HG03097 (cell line): ENCODE measurements around the gene TTLL11.

Experiments used
- ATAC-seq: cut with Tn5 transposase; IDR thresholded peaks from one replicate; pipeline ENCODE4 v1.9.1; 2021; ENCODE audit not compliant: unreplicated experiment, low FRiP score

TTLL11 gene

GRCh38 chr9:121865884-121866283, 227.2 kb downstream of the TTLL11 start:
- no peak for ATAC-seq

GRCh38 chr9:121865060-121865459, 228.0 kb downstream of the TTLL11 start:
- ATAC-seq, result no peak

GRCh38 chr9:121863955-121864354, 229.2 kb downstream of the TTLL11 start:
- no peak for ATAC-seq

- no peak for ATAC-seq
Measured at GRCh38 chr9:121862371-121863332, 230.5 kb downstream of the TTLL11 start.

GRCh38 chr9:121861501-121862180, 231.5 kb downstream of the TTLL11 start:
- ATAC-seq, result no peak

- no peak for ATAC-seq
Measured at GRCh38 chr9:121860744-121861143, 232.4 kb downstream of the TTLL11 start.

GRCh38 chr9:121860213-121860612, 232.9 kb downstream of the TTLL11 start:
- ATAC-seq, result no peak

- ATAC-seq, result no peak
Measured at GRCh38 chr9:121859646-121860045, 233.5 kb downstream of the TTLL11 start.

- no peak for ATAC-seq
Measured at GRCh38 chr9:121858788-121859187, 234.3 kb downstream of the TTLL11 start.

GRCh38 chr9:121857928-121858327, 235.2 kb downstream of the TTLL11 start:
- no peak for ATAC-seq

- ATAC-seq, result no peak
Measured at GRCh38 chr9:121855476-121855875, 237.6 kb downstream of the TTLL11 start.

- ATAC-seq, result no peak
Measured at GRCh38 chr9:121853617-121854395, 239.3 kb downstream of the TTLL11 start.

- no peak for ATAC-seq
Measured at GRCh38 chr9:121852651-121853616, 240.2 kb downstream of the TTLL11 start.

- no peak for ATAC-seq
Measured at GRCh38 chr9:121852241-121852640, 240.9 kb downstream of the TTLL11 start.

- no peak for ATAC-seq
Measured at GRCh38 chr9:121851641-121852091, 241.4 kb downstream of the TTLL11 start.

- ATAC-seq, result no peak
Measured at GRCh38 chr9:121850366-121850765, 242.7 kb downstream of the TTLL11 start.

GRCh38 chr9:121849554-121849953, 243.6 kb downstream of the TTLL11 start:
- no peak for ATAC-seq

GRCh38 chr9:121844562-121844961, 248.5 kb downstream of the TTLL11 start:
- no peak for ATAC-seq

- no peak for ATAC-seq
Measured at GRCh38 chr9:121844098-121844497, 249.0 kb downstream of the TTLL11 start.

GRCh38 chr9:121842612-121842978, 250.5 kb downstream of the TTLL11 start:
- ATAC-seq, result no peak
